ACHN (cell line): ENCODE data around the gene RBCK1.
"Not testable (repeated sequence)": the region's sequence is repeated elsewhere in the genome, so short reads cannot be mapped to it uniquely, and the experiment has no call there.

Experiments
- DNase-seq: peaks from one replicate; pipeline ENCODE4 v3.0.0-alpha.2; 2015
- in situ Hi-C: cut with HindIII; loops from 2 replicates; pipeline ENCODE4 v1.10.0; 2017; ENCODE audit warnings: low sequenced_read_pairs, low pct_ligation_motif_present, low pct_unique_long_range_greater_than_20kb

Gene RBCK1

DNA sequence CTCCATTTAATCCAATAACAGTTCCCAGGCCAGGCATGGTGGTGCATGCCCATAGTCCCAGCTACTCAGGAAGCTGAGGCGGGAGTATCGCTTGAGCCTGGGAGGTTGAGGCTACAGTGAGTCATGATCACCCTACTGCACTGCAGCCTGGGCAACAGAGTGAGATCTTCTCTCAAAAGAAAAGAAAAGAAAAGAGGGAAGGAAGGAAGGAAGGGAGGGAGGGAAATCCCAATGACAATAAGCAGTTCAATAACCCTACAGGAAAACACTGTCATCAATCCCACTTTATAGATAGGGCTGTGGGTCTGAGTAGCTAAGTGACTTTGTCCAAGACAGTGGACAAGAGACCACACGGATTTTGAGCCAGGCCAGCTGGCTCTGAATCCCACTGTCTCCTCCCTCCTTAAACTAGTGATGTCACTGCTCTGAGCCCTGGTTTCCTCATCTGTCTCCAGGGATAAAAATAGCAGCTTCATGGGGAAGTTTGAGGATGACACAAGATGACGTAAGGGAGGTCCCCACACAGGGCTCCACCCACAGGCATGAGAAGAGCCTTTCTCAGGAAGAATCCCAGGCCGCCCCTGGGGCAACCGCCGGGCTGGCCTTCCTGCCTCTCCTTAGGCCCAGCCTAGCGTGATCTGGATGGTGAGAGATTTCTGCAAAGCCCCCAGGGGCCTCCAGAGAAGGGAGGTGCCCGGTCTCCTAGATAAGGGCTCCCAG lies 34.8 kb upstream of the RBCK1 start:
- in situ Hi-C loops: no loop called here
- DNase-seq: peak; percentile 55

DNA sequence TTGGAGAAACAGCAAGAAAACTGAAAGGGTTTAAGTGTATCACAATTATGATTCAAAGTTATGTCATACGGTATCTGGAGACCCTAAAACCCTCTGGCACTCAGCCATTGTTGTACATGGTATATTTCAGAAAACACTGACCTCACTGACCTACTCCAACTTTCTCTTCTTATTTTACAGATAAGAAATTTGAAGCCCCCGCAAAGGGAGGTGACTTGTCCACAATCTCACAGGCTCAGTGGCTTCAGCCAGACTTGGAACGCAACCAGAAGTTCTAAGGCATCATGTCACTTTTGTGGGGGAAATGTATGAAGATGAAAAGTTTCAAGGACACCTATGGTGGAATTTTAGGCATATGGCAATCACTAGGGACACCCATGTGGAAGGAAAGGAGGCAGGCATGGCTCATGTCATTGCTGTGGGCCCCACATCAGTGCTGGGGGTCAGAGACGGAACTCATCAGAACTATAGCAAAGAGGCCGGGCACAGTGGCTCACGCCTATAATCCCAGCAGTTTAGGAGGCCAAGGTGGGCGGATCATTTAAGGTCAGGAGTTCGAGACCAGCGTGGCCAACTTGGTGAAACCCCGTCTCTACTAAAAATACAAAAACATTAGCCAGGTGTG lies 32.7 kb upstream of the RBCK1 start:
- in situ Hi-C loops: no loop called here
- DNase-seq: no peak

DNA sequence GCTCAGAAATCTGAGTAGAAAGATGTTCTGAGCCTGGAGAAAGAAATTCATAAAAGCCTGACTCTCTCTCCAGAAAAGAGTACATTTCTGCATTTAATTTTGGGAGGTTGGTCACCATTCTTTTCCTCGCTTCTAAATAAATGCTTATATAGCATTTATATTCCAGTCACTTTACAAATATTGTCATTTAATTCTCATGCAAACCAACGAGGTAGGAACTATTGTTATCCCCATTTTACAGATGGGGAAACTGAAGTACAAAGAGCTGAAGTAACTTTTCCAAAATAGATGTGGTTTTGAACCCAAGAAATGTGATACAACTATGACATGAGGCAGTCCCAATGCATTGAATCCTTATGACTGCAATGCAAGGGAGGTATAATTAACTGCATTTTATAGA lies 32.0 kb upstream of the RBCK1 start:
- DNase-seq: no peak
- in situ Hi-C loops: no loop called here

DNA sequence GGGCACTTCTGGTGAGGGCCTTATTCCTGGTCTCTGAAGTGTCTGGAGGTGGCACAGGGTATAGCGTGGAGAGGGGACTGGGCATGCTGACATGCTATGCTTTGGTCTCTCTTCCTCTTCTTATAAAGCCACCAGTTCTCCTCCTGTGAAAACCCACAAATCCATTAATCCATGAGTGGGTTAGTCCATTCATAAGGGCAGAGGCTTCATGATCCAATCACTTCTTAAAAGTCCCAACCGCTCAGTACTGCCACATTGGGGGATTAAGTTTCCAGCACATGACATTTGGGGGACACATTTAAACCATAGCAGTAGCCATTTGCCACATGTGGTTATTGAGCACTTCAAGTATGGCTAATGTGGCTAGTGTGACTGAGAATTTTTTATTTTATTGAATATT lies 31.3 kb upstream of the RBCK1 start:
- no peak for DNase-seq
- in situ Hi-C loops: no loop called here

DNA sequence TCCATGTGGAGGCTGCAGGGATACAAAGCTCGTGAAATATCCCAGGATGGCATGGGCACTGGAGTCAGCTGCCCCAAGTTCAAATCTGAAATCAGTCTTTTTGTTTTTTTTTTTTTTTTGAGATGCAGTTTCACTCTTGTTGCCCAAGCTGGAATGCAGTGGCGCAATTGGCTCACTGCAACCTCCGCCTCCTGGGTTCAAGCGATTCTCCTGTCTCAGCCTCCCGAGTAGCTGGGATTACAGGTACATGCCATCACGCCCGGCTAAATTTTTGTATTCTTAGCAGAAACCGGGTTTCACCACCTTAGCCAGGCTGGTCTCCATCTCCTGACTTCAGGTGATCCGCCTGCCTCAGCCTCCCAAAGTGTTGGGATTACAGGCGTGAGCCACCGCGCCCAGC lies 30.5 kb upstream of the RBCK1 start:
- in situ Hi-C loops, DNase-seq: not testable (repeated sequence)

DNA sequence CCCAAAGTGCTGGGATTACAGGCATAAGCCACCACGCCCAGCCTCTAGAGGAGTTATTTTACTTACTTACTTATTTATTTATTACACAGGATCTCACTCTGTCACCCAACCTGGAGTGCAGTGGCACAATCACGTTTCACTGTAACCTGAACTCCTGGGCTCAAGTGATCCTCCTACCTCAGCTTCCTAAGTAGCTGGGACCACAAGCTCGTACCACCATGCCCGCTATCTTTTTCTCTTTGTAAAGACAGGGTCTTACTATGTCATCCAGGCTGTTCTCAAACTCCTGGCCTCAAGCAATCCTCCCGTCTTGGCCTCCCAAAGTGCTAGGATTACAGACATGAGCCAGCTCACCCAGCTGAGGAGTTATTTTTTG lies 29.1 kb upstream of the RBCK1 start:
- DNase-seq: no peak

DNA sequence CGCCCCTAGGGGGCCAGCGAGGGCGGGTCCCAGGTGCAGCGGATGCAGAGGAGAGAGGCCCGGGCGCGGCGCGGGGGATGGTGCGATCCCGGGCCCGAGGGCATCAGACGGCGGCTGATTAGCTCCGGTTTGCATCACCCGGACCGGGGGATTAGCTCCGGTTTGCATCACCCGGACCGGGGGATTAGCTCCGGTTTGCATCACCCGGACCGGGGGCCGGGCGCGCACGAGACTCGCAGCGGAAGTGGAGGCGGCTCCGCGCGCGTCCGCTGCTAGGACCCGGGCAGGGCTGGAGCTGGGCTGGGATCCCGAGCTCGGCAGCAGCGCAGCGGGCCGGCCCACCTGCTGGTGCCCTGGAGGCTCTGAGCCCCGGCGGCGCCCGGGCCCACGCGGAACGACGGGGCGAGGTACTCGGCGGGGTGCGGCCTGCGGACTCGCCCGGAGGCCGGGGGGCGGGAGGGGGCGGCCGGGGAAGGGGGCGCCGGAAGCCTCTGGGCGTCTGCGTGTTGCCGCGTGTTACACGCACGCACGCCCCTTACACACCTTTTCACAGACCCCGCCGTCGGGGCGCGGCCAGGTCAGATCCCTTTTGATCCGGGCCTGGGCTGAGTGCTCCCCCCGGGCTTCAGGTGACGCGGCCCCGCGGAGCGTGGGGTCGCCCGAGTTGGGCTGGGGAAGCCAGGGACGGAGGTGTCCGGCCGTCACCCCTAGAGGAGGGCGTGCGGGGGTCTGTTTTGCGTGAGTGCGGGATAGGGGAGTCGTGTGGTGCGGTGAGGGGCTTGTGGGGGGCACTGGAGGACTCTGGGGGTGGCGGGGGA lies 27.1 kb upstream of the RBCK1 start:
- in situ Hi-C loops: no loop called here
- DNase-seq: peak; percentile 72

More for the DNA sequence above, 29.1 kb upstream of the RBCK1 start:
- in situ Hi-C loops: no loop called here

DNA sequence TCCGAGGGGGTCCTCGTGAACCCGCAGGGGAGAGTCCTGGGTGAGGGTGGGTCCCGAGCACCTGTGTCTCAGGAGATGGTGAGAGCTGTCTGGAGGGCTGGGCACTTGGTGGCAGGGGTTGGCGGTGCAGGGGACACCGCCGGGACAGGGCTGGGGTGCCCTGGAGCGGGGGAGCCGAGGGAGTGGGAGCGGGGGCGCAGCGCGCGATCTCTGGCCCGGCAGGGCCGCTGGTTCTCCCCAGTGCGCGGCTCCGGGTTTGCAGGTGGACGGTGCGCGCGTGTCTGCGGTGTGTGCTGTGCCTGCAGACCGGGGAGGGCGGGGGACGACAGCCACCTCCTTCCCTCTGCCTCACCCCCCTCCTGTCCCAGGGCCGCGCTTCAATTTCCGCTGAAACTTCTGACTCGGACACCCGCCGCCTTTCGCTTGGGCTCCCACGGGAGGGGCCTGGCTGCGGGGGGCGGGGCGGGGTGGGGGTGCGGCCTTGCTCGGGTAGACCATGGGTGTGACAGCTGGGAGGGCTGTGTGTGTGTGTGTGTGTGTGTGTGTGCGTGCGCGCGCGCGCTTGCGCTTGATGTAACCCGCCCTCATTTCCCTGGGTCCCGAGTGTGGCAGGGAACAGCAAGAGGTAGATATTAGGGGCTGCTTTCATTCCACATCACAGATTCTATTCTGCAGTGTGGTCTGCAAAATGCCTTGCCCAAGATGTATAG lies 26.4 kb upstream of the RBCK1 start:
- in situ Hi-C loops: no loop called here
- DNase-seq: peak; percentile 77

DNA sequence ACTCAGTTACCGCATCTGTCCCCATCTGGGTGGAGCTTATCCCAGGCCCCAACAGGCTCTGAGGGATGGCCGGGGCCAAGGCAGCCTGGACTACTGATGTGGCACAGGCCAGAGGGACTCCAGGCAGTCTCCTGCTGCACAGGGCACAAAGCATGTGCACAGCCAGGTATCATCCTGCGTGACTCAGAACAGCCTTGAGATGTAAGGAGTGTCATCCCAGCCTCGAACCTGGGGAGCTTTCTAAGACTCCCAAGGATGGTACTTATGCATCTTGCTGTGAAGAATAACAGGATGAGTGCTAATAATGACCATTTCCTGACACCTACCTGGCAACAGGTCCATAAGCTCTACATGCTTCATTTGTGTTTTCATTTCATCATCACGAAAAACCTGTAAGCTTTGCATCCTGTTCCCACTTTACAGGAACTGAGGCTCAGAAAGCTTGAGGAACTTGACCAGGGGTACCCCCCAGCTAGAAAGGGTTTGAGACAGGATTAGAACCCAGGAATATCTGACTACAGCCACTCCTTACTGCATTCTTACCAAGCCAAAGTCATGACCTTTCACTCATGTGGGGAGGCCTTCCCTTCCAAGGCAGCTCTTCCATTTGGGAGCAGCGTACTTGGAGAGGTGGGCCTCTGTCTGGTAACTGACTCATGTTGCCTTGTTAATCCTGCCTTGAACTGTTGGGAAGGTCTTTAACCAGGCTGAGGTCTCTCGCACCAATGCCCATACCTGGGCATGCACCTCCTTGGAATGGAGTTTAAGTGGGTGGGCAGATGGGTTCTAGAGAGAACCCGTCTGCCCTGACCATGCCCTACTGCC lies 25.6 kb upstream of the RBCK1 start:
- DNase-seq: no peak
- in situ Hi-C loops: no loop called here

DNA sequence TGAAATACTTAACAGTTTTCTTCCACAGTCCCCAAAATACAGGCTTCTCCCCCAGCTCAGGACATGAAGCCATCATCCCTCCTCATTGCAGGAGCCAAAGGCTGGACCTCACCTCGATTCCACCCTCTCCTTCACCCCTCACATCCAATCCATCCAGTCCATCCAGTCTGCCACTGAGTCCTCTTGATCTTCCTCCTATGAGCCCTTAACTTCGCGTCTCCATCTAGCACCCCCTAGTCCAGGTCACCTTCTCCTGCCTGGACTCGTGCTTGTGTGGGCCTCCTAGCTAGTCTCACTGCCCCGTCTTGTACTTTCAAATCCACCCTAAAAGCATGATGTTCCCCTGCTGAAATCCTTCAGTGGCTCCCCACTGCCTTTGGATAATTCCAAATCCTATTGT lies 24.2 kb upstream of the RBCK1 start:
- DNase-seq: no peak
- in situ Hi-C loops: no loop called here

DNA sequence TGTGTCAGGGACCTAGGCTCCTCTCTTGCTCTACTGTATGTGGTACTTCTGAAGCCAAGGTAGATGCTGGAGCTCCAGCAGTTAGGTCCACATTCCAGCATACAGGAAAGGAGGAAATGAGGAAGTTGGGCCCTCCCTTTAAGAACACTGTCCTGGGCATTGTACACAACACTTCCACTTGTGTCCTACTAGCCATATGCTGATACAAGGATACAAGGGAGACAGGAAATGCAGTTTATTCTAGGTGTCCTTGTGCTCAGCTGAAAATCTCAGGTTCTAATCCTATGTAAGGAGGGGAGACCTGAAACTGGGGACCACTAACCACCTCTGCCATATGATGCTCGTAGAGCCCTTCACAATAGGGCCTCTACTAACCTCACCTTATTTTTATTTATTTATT lies 23.4 kb upstream of the RBCK1 start:
- DNase-seq: no peak
- in situ Hi-C loops: no loop called here

DNA sequence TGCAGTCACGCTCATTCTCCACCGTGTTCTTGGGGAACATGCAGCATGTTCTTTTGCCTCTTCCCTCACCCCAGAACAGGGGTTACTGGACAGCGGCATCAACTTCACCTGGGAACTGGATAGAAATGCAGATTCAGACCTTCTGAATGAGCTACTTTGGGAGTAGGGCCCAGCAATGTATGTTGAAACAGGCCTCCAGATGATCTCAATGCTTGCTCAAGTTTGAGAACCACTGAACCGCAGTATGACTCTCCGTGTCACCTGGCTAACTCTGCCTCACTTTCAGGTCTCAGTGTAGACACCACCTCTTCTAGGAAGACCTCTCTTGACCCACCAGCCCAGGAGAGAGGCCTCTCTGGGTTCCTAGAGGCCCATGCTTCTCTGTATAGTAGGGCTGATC lies 22.7 kb upstream of the RBCK1 start:
- in situ Hi-C loops: no loop called here
- DNase-seq: no peak

DNA sequence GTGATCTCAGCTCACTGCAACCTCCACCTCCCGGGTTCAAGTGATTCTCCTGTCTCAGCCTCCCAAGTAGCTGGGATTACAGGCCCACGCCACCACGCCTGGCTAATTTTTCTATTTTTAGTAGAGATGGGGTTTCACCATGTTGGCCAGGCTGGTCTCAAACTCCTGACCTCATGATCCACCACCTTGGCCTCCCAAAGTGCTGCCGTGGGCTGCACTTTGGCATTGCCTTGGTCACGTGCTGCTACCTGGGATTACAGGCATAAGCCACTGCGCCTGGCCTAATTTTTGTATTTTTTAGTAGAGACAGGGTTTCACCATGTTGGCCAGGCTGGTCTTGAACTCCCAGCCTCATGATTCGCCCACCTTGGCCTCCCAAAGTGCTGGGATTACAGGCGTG lies 21.5 kb upstream of the RBCK1 start:
- in situ Hi-C loops: not testable (repeated sequence)

DNA sequence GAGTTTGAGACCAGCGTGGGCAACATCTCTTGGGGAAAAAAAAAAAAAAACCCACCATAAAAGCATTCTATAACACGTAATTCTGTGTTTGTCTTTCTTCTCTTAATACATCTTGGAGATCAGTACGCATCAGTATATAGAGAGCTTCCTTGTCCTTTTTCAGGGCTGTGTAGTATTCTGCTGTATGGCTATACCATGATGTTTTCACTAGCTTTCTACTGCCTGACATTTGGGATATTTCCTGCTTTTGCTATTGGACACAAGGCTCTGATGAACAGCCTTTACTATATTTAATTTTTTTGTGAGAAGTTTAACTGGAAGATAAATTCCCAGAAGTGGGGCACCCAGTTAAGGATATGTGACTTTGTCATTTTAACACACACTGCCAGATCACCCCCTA lies 20.6 kb upstream of the RBCK1 start:
- DNase-seq: no peak
- in situ Hi-C loops: no loop called here

More for the DNA sequence above, 21.5 kb upstream of the RBCK1 start:
- DNase-seq: not testable (repeated sequence)

DNA sequence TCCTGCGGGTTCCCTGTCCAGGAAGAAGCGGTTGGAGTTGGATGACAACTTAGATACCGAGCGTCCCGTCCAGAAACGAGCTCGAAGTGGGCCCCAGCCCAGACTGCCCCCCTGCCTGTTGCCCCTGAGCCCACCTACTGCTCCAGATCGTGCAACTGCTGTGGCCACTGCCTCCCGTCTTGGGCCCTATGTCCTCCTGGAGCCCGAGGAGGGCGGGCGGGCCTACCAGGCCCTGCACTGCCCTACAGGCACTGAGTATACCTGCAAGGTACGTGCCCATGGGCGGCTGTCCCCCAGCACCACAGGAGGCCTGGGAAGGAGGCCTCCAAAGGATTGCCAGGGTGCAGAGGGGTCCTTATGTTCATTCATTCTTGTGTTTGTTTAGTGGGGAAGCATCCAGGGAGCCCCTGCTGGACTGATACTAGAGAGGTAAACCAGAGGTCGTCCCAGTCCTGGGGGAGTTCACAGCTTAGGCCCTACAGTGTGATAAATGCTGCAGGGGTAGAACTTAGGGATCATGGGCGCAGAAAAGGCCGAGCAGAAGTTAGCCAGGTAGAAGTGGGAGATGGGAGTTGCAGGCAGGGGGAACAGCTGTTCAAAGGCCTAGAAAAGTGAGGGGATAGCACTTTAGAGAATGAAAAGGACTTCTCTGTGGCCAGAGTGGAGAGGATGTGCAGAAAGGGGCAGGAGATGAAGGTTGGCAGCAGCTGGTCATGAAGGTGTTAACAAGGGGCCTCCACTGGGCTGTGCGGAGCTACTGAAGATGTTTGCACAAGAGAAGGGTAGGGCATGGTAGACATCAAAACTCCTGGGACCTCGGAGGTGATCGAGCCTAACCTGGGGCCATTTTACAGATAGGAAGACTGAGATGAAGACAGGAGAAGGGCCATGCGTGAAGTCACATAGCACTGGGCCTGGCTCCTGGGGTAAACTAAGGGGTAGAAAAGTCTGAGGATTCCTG lies 19.8 kb upstream of the RBCK1 start:
- in situ Hi-C loops: no loop called here
- DNase-seq: no peak

DNA sequence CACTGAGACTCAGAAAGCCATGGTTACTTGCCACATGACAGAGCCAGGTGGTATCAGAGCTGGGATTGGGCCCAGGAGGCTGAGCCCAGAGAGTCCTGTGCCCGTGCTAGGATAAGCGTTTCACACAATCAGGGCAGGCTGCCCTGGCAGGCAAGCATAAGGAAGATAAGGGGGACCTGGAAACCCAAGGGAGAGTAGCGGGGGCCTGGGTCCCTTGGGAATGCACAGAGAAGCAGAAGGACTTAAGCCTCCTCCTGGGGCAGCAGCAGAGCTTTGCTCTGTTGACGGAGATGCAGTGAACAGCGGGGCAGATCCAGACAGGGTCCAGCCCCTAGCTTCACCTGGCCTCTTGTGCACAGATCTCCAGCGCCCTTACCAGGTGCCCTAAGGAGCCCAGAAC lies 18.9 kb upstream of the RBCK1 start:
- in situ Hi-C loops: no loop called here
- no peak for DNase-seq

DNA sequence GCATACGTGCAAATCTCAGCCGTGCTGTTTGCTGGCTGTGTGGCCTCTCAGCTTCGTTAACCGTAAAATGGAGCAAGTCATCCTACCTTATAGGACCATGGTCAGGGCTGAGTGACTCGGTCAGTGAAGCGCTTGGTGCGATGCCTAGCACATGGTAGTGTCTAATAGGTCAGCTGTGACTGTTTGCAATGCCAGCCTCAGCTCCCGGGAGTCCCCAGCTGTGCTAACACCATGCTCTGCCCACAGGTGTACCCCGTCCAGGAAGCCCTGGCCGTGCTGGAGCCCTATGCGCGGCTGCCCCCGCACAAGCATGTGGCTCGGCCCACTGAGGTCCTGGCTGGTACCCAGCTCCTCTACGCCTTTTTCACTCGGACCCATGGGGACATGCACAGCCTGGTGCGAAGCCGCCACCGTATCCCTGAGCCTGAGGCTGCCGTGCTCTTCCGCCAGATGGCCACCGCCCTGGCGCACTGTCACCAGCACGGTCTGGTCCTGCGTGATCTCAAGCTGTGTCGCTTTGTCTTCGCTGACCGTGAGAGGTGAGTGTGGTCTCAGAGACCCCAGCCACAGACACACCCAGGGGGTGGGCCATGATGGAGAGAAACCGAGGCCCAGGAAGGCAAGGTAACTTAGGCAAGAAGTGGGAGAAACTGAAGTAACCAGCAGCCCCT lies 16.9 kb upstream of the RBCK1 start:
- DNase-seq: no peak
- in situ Hi-C loops: no loop called here
